AG10803 (cell line): ENCODE data around the gene RTN4.

Experiments
- DNase-seq: peaks from one replicate; pipeline ENCODE4 v3.0.0; 2010; ENCODE audit warnings: low read depth
- H3K4me3 ChIP-seq: 2 replicates; pipeline ENCODE4 v1.5.1; 2011; ENCODE audit warnings: mild to moderate bottlenecking, low read length, control low read depth
- CTCF ChIP-seq: conservative IDR thresholded peaks from 2 replicates; pipeline ENCODE4 v1.5.1; 2011; ENCODE audit warnings: mild to moderate bottlenecking, low read length, control low read depth, inconsistent platforms

Gene RTN4

GRCh38 chr2:55009277-55010060 lies 40.8 kb downstream of the RTN4 start:
- TF ChIP-seq CTCF: no peak
- no peak for DNase-seq
- peak overlapping the region; percentile 45 for H3K4me3 ChIP-seq

- no peak for DNase-seq
- no peak for TF ChIP-seq CTCF
- H3K4me3 ChIP-seq: no peak overlapping the region
These were observed 43.9 kb downstream of the RTN4 start for GRCh38 chr2:55006306-55006705.

DNA sequence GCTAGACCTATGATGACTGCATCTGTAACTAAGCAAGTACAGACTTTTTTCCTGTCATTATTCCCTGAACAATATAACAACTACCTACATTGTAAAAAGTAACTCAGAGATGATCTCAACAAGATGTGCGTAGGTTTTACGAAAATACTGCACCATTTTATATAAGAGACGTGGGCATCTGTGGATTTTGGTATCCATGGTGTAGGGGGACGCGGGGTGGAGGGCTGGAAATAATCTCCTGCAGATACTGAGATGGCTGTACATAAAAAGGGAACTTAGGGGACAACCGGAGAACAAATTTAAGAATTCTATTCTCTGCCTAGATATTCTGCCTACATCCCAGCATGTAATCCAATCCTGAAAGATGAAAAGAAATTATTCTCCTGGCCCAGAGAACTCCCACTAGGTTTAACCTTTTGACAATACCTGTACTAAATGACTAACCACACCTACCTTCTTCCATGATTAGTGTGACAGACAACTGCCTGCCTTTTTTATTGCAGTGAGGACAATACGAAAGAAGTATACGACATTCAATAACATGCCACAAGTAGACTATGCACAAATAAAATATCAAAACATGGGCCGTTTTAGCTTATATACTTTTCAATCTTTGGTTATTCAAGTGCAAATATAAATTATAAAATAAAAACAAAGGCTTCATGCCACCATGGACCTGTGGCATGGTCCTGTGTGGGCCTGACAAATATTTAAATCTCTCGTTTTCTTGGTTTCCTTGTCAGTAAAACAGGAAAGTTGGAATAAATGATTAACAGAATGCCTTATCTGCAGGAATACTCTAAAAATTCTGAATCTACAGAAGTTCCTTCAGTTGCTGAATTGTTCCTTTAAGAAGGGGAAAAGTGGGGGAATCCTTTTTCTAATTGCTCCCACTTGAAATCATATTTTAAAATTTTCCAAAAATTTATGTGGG lies 46.3 kb downstream of the RTN4 start:
- no peak overlapping the region for H3K4me3 ChIP-seq
- no peak for TF ChIP-seq CTCF
- no peak for DNase-seq

DNA sequence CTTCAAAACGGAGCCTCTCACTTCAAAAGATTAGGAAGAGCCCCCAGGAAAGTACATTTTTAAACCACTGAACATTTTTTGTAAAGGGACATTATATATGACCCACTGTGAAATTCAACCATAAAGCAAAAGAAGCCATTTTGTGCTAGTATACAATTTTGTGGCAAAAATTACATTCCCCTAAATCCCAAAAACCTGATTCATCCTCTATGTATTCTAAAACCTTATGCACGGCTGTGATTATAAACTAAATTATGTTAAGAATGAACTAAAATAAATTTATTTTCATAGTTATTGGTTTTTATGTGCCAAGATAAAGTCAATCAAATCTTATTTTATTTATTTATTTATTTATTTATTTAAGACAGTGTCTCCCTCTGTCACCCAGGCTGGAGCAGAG lies 48.5 kb downstream of the RTN4 start:
- H3K4me3 ChIP-seq: no peak overlapping the region

GRCh38 chr2:55000341-55000740 lies 49.9 kb downstream of the RTN4 start:
- no peak for DNase-seq
- no peak for TF ChIP-seq CTCF
- no peak overlapping the region for H3K4me3 ChIP-seq

More for the DNA sequence above, 48.5 kb downstream of the RTN4 start:
- no peak for TF ChIP-seq CTCF
- no peak for DNase-seq

DNA sequence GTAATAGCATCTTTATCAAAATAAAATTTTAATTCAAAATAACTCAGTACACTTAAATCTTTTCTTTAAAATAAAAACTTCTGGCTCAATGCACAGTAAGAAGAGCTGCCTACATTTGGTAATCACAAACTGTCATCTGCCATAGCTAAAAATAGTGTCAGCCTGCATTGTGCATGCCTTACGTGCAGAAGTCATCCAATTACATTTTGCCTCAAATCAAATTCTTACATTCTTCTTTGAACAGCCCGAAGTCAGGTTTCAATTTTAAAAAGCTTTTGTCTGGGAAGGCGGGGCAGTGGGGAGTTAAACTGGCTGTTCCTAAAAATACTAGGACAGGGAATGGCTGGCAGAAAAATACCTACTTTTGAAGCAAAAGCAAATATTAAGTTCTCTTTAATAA lies 51.1 kb downstream of the RTN4 start:
- DNase-seq: peak; percentile 81
- TF ChIP-seq CTCF: no peak
- peak overlapping the region; percentile 15; the same call in 1 of the 2 replicates for H3K4me3 ChIP-seq

DNA sequence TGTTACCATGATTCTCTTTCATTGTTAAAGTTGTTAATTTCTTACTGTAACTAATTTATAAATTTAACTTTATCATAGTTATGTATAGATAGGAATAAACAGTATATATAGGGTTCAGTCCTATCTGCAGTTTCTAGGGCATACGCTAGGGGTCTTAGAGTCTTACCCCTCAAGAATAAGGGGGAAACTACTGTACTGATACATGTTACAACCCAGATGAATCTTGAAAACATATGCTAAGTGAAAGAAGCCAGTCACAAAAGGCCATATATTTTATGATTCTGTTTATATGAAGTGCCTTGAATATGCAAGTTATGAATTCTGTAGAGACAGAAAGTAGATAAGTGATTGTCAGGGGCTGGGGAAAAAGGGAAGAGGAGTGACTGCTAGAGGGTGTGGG lies 52.4 kb downstream of the RTN4 start:
- peak; percentile 17; the same call in 1 of the 2 replicates for TF ChIP-seq CTCF
- DNase-seq: no peak
- no peak overlapping the region for H3K4me3 ChIP-seq
